H1 (cell line): ENCODE data around the gene HP1BP3. TPM values are rescaled to one million over a fixed set of nuclear protein-coding genes. Genes with fewer than 3 reads are reported as not detected.

Source experiments
- BRCA1 ChIP-seq: IDR thresholded peaks from 2 replicates; pipeline ENCODE4 v1.6.1; 2012; ENCODE audit warnings: low read depth, low read length, improper control_type of control experiment
- GABPA ChIP-seq: IDR thresholded peaks from 2 replicates; pipeline ENCODE4 v1.6.1; 2011; ENCODE audit warnings: mild to moderate bottlenecking, low read length, moderate library complexity, borderline replicate concordance; ENCODE audit not compliant: insufficient read depth
- GTF2F1 ChIP-seq: IDR thresholded peaks from 2 replicates; pipeline ENCODE4 v1.6.1; 2012; ENCODE audit warnings: low read depth, low read length, improper control_type of control experiment, borderline replicate concordance
- PHF8 ChIP-seq: fragments of 200-600 bp; sonication (generic); conservative IDR thresholded peaks from 2 replicates; pipeline ENCODE4 v1.7.1; 2012; ENCODE audit warnings: low read depth, mild to moderate bottlenecking, inconsistent platforms, low read length, moderate library complexity
- SIN3A ChIP-seq, 2 experiments: IDR thresholded peaks in 1 of 2; conservative IDR thresholded peaks in 1 of 2; 2 replicates each; pipeline ENCODE4 v1.6.1; 2011 to 2012; ENCODE audit warnings: low read length in 2 of 2, improper control_type of control experiment in 1 of 2, low read depth in 1 of 2, mild to moderate bottlenecking in 1 of 2
- TCF12 ChIP-seq: IDR thresholded peaks from 2 replicates; pipeline ENCODE4 v1.6.1; 2011; ENCODE audit warnings: low read depth, mild to moderate bottlenecking, low read length
- polyA plus RNA-seq, 7 experiments: library from polyadenylated mRNA; depleted of rRNA in 3 of 7; stranded (reverse) in 5 of 7; unstranded in 2 of 7; fragments of >200 nt in 5 of 7; fragments of 200-250 nt in 2 of 7; gene quantifications; 1 replicate in 5 of 7; 2 replicates in 1 of 7; 4 replicates in 1 of 7; pipeline versions ENCODE4 v1.2.1 to v1.2.3, GENCODE V29; 2011 to 2013; ENCODE audit warnings: missing spikeins in 2 of 7, mixed read lengths in 2 of 7
- total RNA-seq: library from RNA; stranded (reverse); fragmentation: NEBNext Ultra II Directional; extraction: Animal tissue kit (Norgen Biotek cat#: 25700); gene quantifications from 2 replicates; pipeline ENCODE4 v1.2.1, GENCODE V29; 2021
- TF ChIP-seq, protein P1 (sequence below): IDR thresholded peaks from 2 replicates; pipeline ENCODE4 v1.6.1; 2012; ENCODE audit warnings: inconsistent platforms
- TF ChIP-seq, protein P2 (sequence below): fragments of 300-600 bp; sonication (generic); IDR thresholded peaks from 2 replicates; pipeline ENCODE4 v1.7.1; 2012; ENCODE audit warnings: low read length, moderate library complexity, mild to moderate bottlenecking, inconsistent platforms; ENCODE audit not compliant: insufficient replicate concordance

The HP1BP3 gene
- total and polyA plus RNA-seq, 2 of the 8 experiments (the other 6 are each of a cell fraction or from before 2014, with no cell fraction given), result 47.4 to 125 TPM

DNA sequence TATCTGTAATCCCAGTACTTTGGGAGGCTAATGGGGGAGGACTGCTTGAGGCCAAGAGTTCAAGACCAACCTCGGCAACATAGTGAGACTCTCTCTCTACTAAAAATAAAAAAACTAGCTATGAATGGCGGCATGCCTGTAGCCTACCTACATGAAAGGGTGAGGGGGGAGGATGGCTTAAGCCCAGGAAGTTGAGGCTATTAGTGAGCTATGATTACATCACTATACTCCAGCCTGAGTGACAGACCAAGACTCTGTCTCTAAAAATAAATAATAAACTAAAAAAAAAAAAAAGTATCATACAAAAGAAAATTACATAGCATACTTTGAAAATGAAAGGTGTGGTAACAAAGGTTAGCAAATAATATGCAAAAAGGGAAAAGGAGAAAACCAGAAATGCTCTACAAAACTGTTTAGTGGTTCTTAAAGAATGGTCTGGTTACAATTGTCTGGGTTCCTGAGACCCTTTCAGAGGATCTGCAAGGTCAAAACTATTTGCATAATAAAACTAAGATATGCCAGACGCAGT is 35.6 kb downstream of the HP1BP3 start (continued):
- TF ChIP-seq GTF2F1 (no peak), SIN3A (conservative IDR thresholded peaks at IDR 0.05 in 1 of 2, IDR thresholded peaks at IDR 0.05 in 1 of 2; ENCODE audit: low read depth in 1 of 2, low read length in 2 of 2) (no peak), GABPA (no peak), PHF8 (no peak), BRCA1 (no peak), TCF12 (no peak)
- TF ChIP-seq, protein P1, sequence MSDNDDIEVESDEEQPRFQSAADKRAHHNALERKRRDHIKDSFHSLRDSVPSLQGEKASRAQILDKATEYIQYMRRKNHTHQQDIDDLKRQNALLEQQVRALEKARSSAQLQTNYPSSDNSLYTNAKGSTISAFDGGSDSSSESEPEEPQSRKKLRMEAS, result no peak
- TF ChIP-seq, protein P2, sequence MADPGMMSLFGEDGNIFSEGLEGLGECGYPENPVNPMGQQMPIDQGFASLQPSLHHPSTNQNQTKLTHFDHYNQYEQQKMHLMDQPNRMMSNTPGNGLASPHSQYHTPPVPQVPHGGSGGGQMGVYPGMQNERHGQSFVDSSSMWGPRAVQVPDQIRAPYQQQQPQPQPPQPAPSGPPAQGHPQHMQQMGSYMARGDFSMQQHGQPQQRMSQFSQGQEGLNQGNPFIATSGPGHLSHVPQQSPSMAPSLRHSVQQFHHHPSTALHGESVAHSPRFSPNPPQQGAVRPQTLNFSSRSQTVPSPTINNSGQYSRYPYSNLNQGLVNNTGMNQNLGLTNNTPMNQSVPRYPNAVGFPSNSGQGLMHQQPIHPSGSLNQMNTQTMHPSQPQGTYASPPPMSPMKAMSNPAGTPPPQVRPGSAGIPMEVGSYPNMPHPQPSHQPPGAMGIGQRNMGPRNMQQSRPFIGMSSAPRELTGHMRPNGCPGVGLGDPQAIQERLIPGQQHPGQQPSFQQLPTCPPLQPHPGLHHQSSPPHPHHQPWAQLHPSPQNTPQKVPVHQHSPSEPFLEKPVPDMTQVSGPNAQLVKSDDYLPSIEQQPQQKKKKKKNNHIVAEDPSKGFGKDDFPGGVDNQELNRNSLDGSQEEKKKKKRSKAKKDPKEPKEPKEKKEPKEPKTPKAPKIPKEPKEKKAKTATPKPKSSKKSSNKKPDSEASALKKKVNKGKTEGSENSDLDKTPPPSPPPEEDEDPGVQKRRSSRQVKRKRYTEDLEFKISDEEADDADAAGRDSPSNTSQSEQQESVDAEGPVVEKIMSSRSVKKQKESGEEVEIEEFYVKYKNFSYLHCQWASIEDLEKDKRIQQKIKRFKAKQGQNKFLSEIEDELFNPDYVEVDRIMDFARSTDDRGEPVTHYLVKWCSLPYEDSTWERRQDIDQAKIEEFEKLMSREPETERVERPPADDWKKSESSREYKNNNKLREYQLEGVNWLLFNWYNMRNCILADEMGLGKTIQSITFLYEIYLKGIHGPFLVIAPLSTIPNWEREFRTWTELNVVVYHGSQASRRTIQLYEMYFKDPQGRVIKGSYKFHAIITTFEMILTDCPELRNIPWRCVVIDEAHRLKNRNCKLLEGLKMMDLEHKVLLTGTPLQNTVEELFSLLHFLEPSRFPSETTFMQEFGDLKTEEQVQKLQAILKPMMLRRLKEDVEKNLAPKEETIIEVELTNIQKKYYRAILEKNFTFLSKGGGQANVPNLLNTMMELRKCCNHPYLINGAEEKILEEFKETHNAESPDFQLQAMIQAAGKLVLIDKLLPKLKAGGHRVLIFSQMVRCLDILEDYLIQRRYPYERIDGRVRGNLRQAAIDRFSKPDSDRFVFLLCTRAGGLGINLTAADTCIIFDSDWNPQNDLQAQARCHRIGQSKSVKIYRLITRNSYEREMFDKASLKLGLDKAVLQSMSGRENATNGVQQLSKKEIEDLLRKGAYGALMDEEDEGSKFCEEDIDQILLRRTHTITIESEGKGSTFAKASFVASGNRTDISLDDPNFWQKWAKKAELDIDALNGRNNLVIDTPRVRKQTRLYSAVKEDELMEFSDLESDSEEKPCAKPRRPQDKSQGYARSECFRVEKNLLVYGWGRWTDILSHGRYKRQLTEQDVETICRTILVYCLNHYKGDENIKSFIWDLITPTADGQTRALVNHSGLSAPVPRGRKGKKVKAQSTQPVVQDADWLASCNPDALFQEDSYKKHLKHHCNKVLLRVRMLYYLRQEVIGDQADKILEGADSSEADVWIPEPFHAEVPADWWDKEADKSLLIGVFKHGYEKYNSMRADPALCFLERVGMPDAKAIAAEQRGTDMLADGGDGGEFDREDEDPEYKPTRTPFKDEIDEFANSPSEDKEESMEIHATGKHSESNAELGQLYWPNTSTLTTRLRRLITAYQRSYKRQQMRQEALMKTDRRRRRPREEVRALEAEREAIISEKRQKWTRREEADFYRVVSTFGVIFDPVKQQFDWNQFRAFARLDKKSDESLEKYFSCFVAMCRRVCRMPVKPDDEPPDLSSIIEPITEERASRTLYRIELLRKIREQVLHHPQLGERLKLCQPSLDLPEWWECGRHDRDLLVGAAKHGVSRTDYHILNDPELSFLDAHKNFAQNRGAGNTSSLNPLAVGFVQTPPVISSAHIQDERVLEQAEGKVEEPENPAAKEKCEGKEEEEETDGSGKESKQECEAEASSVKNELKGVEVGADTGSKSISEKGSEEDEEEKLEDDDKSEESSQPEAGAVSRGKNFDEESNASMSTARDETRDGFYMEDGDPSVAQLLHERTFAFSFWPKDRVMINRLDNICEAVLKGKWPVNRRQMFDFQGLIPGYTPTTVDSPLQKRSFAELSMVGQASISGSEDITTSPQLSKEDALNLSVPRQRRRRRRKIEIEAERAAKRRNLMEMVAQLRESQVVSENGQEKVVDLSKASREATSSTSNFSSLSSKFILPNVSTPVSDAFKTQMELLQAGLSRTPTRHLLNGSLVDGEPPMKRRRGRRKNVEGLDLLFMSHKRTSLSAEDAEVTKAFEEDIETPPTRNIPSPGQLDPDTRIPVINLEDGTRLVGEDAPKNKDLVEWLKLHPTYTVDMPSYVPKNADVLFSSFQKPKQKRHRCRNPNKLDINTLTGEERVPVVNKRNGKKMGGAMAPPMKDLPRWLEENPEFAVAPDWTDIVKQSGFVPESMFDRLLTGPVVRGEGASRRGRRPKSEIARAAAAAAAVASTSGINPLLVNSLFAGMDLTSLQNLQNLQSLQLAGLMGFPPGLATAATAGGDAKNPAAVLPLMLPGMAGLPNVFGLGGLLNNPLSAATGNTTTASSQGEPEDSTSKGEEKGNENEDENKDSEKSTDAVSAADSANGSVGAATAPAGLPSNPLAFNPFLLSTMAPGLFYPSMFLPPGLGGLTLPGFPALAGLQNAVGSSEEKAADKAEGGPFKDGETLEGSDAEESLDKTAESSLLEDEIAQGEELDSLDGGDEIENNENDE, result no peak
